Tibial nerve (tissue), 4 donors: Measurements from ENCODE around the gene KCNQ1.

ENCODE experiments used
- EP300 ChIP-seq, 2 donors: sonication (generic); formaldehyde crosslinking; IDR thresholded peaks; one replicate each; pipeline ENCODE4 v1.6.1; 2017; ENCODE audit warnings: antibody characterized with exemption in 2 of 2, mild to moderate bottlenecking in 1 of 2
- POLR2A ChIP-seq, 2 donors: fragments of 450-650 bp; IDR thresholded peaks; one replicate each; pipeline ENCODE4 v1.6.1; 2017; ENCODE audit warnings: antibody characterized with exemption in 2 of 2, mild to moderate bottlenecking in 2 of 2, moderate library complexity in 2 of 2
- TF ChIP-seq, protein P1 (sequence below), 5 experiments: fragments of 200-600 bp in 3 of 5; fragments of 450-650 bp in 2 of 5; sonication (generic) in 3 of 5; IDR thresholded peaks; one replicate each; pipeline ENCODE4 v1.5.1; 2016 to 2019; ENCODE audit warnings: antibody characterized with exemption in 5 of 5, mild to moderate bottlenecking in 3 of 5, moderate library complexity in 2 of 5

DNA sequence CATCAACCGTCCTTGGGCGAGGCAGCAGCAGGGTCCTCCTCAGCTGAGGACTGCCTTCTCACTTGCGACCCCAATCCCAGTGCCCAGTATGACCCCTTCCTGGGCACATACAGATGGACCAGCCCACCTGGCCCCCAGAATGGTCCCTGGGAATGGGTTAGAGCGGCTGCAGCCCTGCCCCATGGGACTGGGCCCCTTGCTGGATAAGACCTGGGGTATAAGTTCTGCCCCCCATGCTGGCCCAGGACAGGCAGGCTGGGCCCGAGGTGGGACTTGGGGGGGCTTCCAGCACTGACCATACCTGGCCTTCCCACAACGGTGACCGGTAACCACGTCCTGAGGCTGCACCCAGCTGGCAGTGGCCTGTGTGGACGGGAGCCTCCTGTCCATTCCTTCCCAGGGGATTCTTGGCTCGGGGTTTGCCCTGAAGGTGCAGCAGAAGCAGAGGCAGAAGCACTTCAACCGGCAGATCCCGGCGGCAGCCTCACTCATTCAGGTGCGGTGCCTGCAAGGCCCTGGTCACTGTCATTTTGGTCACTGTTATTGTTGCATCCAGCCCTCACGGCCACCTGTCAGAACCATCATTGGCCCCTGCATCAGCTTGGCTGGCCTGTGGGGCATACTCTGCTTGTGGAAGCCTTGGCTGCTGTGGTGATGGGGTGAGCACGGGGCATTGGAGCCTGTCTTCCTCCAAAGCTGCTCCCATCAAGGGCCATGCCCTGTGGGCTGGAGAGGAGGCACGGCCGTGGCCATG is 140.2 kb downstream of the KCNQ1 start:
- TF ChIP-seq, protein P1, sequence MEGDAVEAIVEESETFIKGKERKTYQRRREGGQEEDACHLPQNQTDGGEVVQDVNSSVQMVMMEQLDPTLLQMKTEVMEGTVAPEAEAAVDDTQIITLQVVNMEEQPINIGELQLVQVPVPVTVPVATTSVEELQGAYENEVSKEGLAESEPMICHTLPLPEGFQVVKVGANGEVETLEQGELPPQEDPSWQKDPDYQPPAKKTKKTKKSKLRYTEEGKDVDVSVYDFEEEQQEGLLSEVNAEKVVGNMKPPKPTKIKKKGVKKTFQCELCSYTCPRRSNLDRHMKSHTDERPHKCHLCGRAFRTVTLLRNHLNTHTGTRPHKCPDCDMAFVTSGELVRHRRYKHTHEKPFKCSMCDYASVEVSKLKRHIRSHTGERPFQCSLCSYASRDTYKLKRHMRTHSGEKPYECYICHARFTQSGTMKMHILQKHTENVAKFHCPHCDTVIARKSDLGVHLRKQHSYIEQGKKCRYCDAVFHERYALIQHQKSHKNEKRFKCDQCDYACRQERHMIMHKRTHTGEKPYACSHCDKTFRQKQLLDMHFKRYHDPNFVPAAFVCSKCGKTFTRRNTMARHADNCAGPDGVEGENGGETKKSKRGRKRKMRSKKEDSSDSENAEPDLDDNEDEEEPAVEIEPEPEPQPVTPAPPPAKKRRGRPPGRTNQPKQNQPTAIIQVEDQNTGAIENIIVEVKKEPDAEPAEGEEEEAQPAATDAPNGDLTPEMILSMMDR (IDR thresholded peaks at IDR 0.05) = no peak
- TF ChIP-seq EP300 (IDR thresholded peaks at IDR 0.05) (no peak), POLR2A (IDR thresholded peaks at IDR 0.05) (no peak)
